K562 (cell line): Measurements from ENCODE around the gene CDIPT.

Experiments used
- BRF1 ChIP-seq: IDR thresholded peaks from 3 replicates; pipeline ENCODE4 v1.6.1; 2011; ENCODE audit warnings: borderline replicate concordance, mild to moderate bottlenecking; ENCODE audit not compliant: insufficient read length; ENCODE audit errors: extremely low read depth
- CEBPB ChIP-seq: fragments of 450-650 bp; IDR thresholded peaks from 2 replicates; pipeline ENCODE4 v1.6.1; 2016; ENCODE audit warnings: missing genetic modification characterization, missing compliant biosample characterization
- FOXP1 ChIP-seq: sonication (generic); formaldehyde crosslinking; IDR thresholded peaks from 2 replicates; pipeline ENCODE4 v1.8.0; 2022; ENCODE audit warnings: mild to moderate bottlenecking, missing genetic modification reagents
- POLR2A ChIP-seq: fragments of 450-650 bp; conservative IDR thresholded peaks from 2 replicates; pipeline ENCODE4 v1.6.1; 2016
- POLR2AphosphoS5 ChIP-seq: IDR thresholded peaks from 2 replicates; pipeline ENCODE4 v1.6.1; 2011; ENCODE audit warnings: mild to moderate bottlenecking, low read depth, low read length, moderate library complexity; ENCODE audit not compliant: control insufficient read depth, insufficient read depth
- SETDB1 ChIP-seq: IDR thresholded peaks from one replicate; pipeline ENCODE4 v1.6.1; 2012; ENCODE audit warnings: low read length, control low read depth, inconsistent platforms
- SMAD4 ChIP-seq: fragments of 250-450 bp; sonication (Bioruptor Pico); conservative IDR thresholded peaks from 2 replicates; pipeline ENCODE4 v1.8.0; 2021; ENCODE audit warnings: inconsistent platforms, mild to moderate bottlenecking, moderate library complexity
- SMARCA5 ChIP-seq: fragments of 450-650 bp; IDR thresholded peaks from 2 replicates; pipeline ENCODE4 v1.6.1; 2016
- TOE1 ChIP-seq, 2 experiments: fragments of 450-650 bp in 1 of 2; sonication (generic) in 1 of 2; formaldehyde crosslinking in 1 of 2; IDR thresholded peaks; 2 replicates each; pipeline versions ENCODE4 v1.7.1 to v1.8.0; 2016 to 2022; ENCODE audit warnings: borderline replicate concordance in 2 of 2, mild to moderate bottlenecking in 2 of 2, antibody characterized with exemption in 1 of 2, inconsistent platforms in 1 of 2, low read depth in 1 of 2, missing genetic modification reagents in 1 of 2, moderate library complexity in 1 of 2
- ZC3H11A ChIP-seq: IDR thresholded peaks from 2 replicates; pipeline ENCODE4 v1.6.1; 2012; ENCODE audit warnings: low read depth, low read length, improper control_type of control experiment
- ZKSCAN1 ChIP-seq: fragments of 150-350 bp; IDR thresholded peaks from 2 replicates; pipeline ENCODE4 v1.6.1; 2016; ENCODE audit warnings: low read depth, low read length
- TF ChIP-seq, protein P1 (sequence below), 3 experiments: IDR thresholded peaks in 2 of 3; conservative IDR thresholded peaks in 1 of 3; 2 replicates each; pipeline ENCODE4 v1.5.1; 2011 to 2012; ENCODE audit warnings: low read length in 3 of 3, mild to moderate bottlenecking in 3 of 3, control low read depth in 2 of 3, improper control_type of control experiment in 1 of 3, inconsistent platforms in 1 of 3, low read depth in 1 of 3, mixed read lengths in 1 of 3, moderate library complexity in 1 of 3; ENCODE audit not compliant: insufficient read depth in 2 of 3
- TF ChIP-seq, protein P2 (sequence below): fragments of 250-450 bp; sonication (Bioruptor Pico); IDR thresholded peaks from 2 replicates; pipeline ENCODE4 v1.8.0; 2021; ENCODE audit warnings: moderate library complexity, mild to moderate bottlenecking, inconsistent platforms

DNA sequence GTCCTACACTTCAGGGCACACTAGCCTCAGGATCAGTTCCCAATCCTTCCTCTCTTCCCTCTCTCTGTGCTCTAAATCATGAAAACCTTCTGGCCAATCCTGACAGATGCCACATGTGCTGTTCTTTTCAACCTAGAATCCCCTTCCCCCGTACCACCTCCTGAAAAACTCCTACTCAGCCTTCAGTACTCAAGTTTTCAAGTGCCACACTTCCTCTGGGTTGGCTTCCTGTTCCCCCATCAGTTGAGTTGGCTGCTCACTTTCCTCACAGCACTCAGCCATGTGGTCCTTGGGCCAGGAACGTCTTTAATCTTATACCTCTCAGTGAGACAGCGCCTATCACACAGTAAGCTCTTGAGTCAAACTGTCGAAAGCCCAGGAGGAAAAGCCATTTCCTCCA is 40.6 kb upstream of the CDIPT start:
- TF ChIP-seq TOE1 (IDR thresholded peaks at IDR 0.05; ENCODE audit: borderline replicate concordance) (no peak), TOE1 (CRISPR knock-in tag; IDR thresholded peaks at IDR 0.05; ENCODE audit: borderline replicate concordance, low read depth) (no peak), POLR2AphosphoS5 (no peak), BRF1 (no peak), ZKSCAN1 (no peak), SMAD4 (no peak), CEBPB (no peak), FOXP1 (CRISPR knock-in tag) (no peak), POLR2A (no peak), SMARCA5 (no peak), ZC3H11A (no peak), SETDB1 (no peak)
- TF ChIP-seq, protein P1, sequence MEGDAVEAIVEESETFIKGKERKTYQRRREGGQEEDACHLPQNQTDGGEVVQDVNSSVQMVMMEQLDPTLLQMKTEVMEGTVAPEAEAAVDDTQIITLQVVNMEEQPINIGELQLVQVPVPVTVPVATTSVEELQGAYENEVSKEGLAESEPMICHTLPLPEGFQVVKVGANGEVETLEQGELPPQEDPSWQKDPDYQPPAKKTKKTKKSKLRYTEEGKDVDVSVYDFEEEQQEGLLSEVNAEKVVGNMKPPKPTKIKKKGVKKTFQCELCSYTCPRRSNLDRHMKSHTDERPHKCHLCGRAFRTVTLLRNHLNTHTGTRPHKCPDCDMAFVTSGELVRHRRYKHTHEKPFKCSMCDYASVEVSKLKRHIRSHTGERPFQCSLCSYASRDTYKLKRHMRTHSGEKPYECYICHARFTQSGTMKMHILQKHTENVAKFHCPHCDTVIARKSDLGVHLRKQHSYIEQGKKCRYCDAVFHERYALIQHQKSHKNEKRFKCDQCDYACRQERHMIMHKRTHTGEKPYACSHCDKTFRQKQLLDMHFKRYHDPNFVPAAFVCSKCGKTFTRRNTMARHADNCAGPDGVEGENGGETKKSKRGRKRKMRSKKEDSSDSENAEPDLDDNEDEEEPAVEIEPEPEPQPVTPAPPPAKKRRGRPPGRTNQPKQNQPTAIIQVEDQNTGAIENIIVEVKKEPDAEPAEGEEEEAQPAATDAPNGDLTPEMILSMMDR (IDR thresholded peaks at IDR 0.05 in 2 of 3, conservative IDR thresholded peaks at IDR 0.05 in 1 of 3; ENCODE audit: insufficient read depth in 2 of 3, low read depth in 1 of 3, low read length in 3 of 3): no peak
- TF ChIP-seq, protein P2, sequence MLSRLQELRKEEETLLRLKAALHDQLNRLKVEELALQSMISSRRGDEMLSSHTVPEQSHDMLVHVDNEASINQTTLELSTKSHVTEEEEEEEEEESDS: no peak
